ENCODE results near the gene APLP2.

- no peak for TF ChIP-seq CTCF (IDR thresholded peaks at IDR 0.05)
- TF ChIP-seq POLR2A (IDR thresholded peaks at IDR 0.05), result no peak
- no peak for TF ChIP-seq POLR2AphosphoS5 (IDR thresholded peaks at IDR 0.05)
Observed at GRCh38 chr11:130071211-130071712, 1.6 kb downstream of the APLP2 start.
